NCI-H2081 treated with DMSO at 0.1 percent for 48 hours (cell line): Measurements from ENCODE around the gene TBCC.
"Not testable (repeated sequence)": the region's sequence is repeated elsewhere in the genome, so short reads cannot be mapped to it uniquely, and the experiment has no call there.

Experiments
- DNase-seq: peaks from one replicate; lab custom pipeline; 2025; lab: John Stamatoyannopoulos, UW

The TBCC gene

GRCh38 chr6:42745640-42746462 is at the start of gene TBCC:
Gene TBCC, minus strand, starts transcription at chr6:42746103. Its CDS starts 30 bp downstream, at chr6:42746073.
- peak; percentile 87 for DNase-seq

- DNase-seq, result no peak
These were observed 49.7 kb upstream of the TBCC start for GRCh38 chr6:42795651-42796050.

- peak; percentile 66 for DNase-seq
These were observed 45.9 kb upstream of the TBCC start for GRCh38 chr6:42791706-42792320.

- no peak for DNase-seq
These were observed 44.8 kb upstream of the TBCC start for GRCh38 chr6:42790549-42791181.

- no peak for DNase-seq
These were observed 42.8 kb upstream of the TBCC start for GRCh38 chr6:42788671-42789070.

GRCh38 chr6:42787063-42787472 is 41.2 kb upstream of the TBCC start:
- no peak for DNase-seq

GRCh38 chr6:42786525-42786985 is 40.7 kb upstream of the TBCC start:
- no peak for DNase-seq

GRCh38 chr6:42784717-42785498 is 39.0 kb upstream of the TBCC start:
- no peak for DNase-seq

GRCh38 chr6:42783876-42784642 is 38.2 kb upstream of the TBCC start:
- peak; percentile 32 for DNase-seq

- DNase-seq, result no peak
These were observed 37.4 kb upstream of the TBCC start for GRCh38 chr6:42783177-42783875.

GRCh38 chr6:42782689-42783176 is 36.8 kb upstream of the TBCC start:
- peak; percentile 32 for DNase-seq

- DNase-seq, result peak; percentile 54
These were observed 36.1 kb upstream of the TBCC start, which contains the start of gene BICRAL for GRCh38 chr6:42781796-42782688. Gene BICRAL, plus strand, starts transcription at chr6:42782052. Its CDS starts 39,971 bp downstream, at chr6:42822023.

- no peak for DNase-seq
These were observed 35.6 kb upstream of the TBCC start for GRCh38 chr6:42781546-42781795.

GRCh38 chr6:42779521-42779920 is 33.6 kb upstream of the TBCC start:
- DNase-seq, result no peak

- no peak for DNase-seq
These were observed 32.2 kb upstream of the TBCC start for GRCh38 chr6:42778122-42778521.

- DNase-seq, result no peak
These were observed 31.4 kb upstream of the TBCC start for GRCh38 chr6:42777126-42777822.

GRCh38 chr6:42774821-42775487 is 29.1 kb upstream of the TBCC start:
- DNase-seq, result not testable (repeated sequence)

- no peak for DNase-seq
These were observed 28.3 kb upstream of the TBCC start for GRCh38 chr6:42774201-42774600.

GRCh38 chr6:42771741-42772100 is 25.8 kb upstream of the TBCC start:
- no peak for DNase-seq
